ENCODE measurements around the gene NTM. TPM values are rescaled to one million over a fixed set of nuclear protein-coding genes. Genes with fewer than 3 reads are reported as not detected.

The NTM gene
- total RNA-seq: 1 to 10 TPM in 3 of 7 donors, under 1 TPM in 4; 0.35 to 1.6 (median 0.73) TPM
- under 1 TPM; 0.13 to 0.80 (median 0.15) TPM for polyA plus RNA-seq
- long read RNA-seq, donor 1: 0 reads
- long read RNA-seq, donor 2: 0 reads

GRCh38 chr11:131370090-131370751, at the start of gene NTM:
TSS of gene NTM (plus strand) at chr11:131370615.
- no peak within 1 kb of the TSS for H3K27ac ChIP-seq
- intact Hi-C loops (cut with DNase I; ENCODE audit: low total_unique reads): no loop called here
- TF ChIP-seq POLR2A (IDR thresholded peaks at IDR 0.05) (no peak), POLR2AphosphoS5 (IDR thresholded peaks at IDR 0.05) (no peak), CTCF (IDR thresholded peaks at IDR 0.05 in 8 of 11, conservative IDR thresholded peaks at IDR 0.05 in 3 of 11) (no peak)
- no peak for DNase-seq
- H3K9me3 ChIP-seq: no peaks in the 10 kb centered on the region
- no peaks in the 10 kb centered on the region for H3K36me3 ChIP-seq
- H3K4me1 ChIP-seq: peaks cover 0 to 7% (median 0%) of the 10 kb centered on the region in 6 donors
- H3K4me3 ChIP-seq: no peak within 1 kb of the TSS
- peaks cover 0 to 52% (median 4%) of the 10 kb centered on the region in 7 donors for H3K27me3 ChIP-seq (replicated peaks in 1 of 7)
- 62 to 75% (median 69%) methylated on average over 7 of the region's 7 CpGs for WGBS, 5 donors

GRCh38 chr11:131324921-131325570, 45.4 kb upstream of the NTM start:
- H3K36me3 ChIP-seq: no peaks in the 10 kb centered on the region
- DNase-seq: no peak
- H3K4me1 ChIP-seq: no peaks in the 10 kb centered on the region
- WGBS, 5 donors: 73 to 84% (median 83%) methylated on average over 11 of the region's 11 CpGs
- intact Hi-C loops (cut with DNase I; ENCODE audit: low total_unique reads): no loop called here
- H3K4me3 ChIP-seq: no peak overlapping the region
- no peak overlapping the region for H3K27ac ChIP-seq
- no peaks in the 10 kb centered on the region for H3K9me3 ChIP-seq
- TF ChIP-seq POLR2AphosphoS5 (IDR thresholded peaks at IDR 0.05) (no peak), CTCF (IDR thresholded peaks at IDR 0.05 in 8 of 11, conservative IDR thresholded peaks at IDR 0.05 in 3 of 11) (no peak), POLR2A (IDR thresholded peaks at IDR 0.05) (no peak)
- no peaks in the 10 kb centered on the region for H3K27me3 ChIP-seq (replicated peaks in 1 of 7)

- Histone ChIP-seq H3K27me3 (replicated peaks in 1 of 7) (no peaks in the 10 kb centered on the region), H3K9me3 (no peaks in the 10 kb centered on the region), H3K27ac (no peak overlapping the region), H3K4me3 (no peak overlapping the region), H3K4me1 (no peaks in the 10 kb centered on the region), H3K36me3 (no peaks in the 10 kb centered on the region)
- 35 to 48% (median 38%) methylated on average over 4 of the region's 4 CpGs for WGBS, 5 donors
- TF ChIP-seq CTCF (IDR thresholded peaks at IDR 0.05 in 8 of 11, conservative IDR thresholded peaks at IDR 0.05 in 3 of 11) (no peak), POLR2A (IDR thresholded peaks at IDR 0.05) (no peak), POLR2AphosphoS5 (IDR thresholded peaks at IDR 0.05) (no peak)
- intact Hi-C loops (cut with DNase I; ENCODE audit: low total_unique reads): no loop called here
- DNase-seq: no peak
These were observed 43.6 kb upstream of the NTM start for GRCh38 chr11:131326829-131327228.

- TF ChIP-seq POLR2AphosphoS5 (IDR thresholded peaks at IDR 0.05) (no peak), POLR2A (IDR thresholded peaks at IDR 0.05) (no peak), CTCF (IDR thresholded peaks at IDR 0.05 in 8 of 11, conservative IDR thresholded peaks at IDR 0.05 in 3 of 11) (no peak)
- no peaks in the 10 kb centered on the region for H3K27me3 ChIP-seq (replicated peaks in 1 of 7)
- 53 to 75% (median 64%) methylated on average over 5 of the region's 5 CpGs for WGBS, 5 donors
- intact Hi-C loops (cut with DNase I; ENCODE audit: low total_unique reads): no loop called here
- H3K27ac ChIP-seq: no peak overlapping the region
- H3K9me3 ChIP-seq: no peaks in the 10 kb centered on the region
- no peaks in the 10 kb centered on the region for H3K4me1 ChIP-seq
- DNase-seq: no peak
- no peak overlapping the region for H3K4me3 ChIP-seq
- H3K36me3 ChIP-seq: no peaks in the 10 kb centered on the region
These were observed 43.0 kb upstream of the NTM start for GRCh38 chr11:131327421-131327820.

Measured in spleen (tissue), 13 donors.